Measurements from ENCODE around the gene TMEM168. TPM values are rescaled to one million over a fixed set of nuclear protein-coding genes. Genes with fewer than 3 reads are reported as not detected.
A peak's percentile ranks its signal among the peaks of the same experiment; 100 is the strongest.

The TMEM168 gene
- total RNA-seq, 1 donor from 2014 or later: 20.1 TPM

- DNase-seq (ENCODE audit: low read depth): no peak
- no peak for TF ChIP-seq CTCF (IDR thresholded peaks at IDR 0.05; ENCODE audit: insufficient read depth, low read length, poor library complexity, severe bottlenecking)
- H3K36me3 ChIP-seq (ENCODE audit: control insufficient read depth, insufficient read depth, low read length): no peaks in the 10 kb centered on the region
- H3K4me3 ChIP-seq (ENCODE audit: low read depth, low read length): no peak overlapping the region
- H3K27me3 ChIP-seq (ENCODE audit: control insufficient read depth, insufficient read depth, low read length): no peaks in the 10 kb centered on the region
Observed at GRCh38 chr7:112777406-112777805, 12.8 kb downstream of the TMEM168 start.

- TF ChIP-seq CTCF (IDR thresholded peaks at IDR 0.05; ENCODE audit: insufficient read depth, low read length, poor library complexity, severe bottlenecking): no peak
- H3K27me3 ChIP-seq (ENCODE audit: control insufficient read depth, insufficient read depth, low read length): no peaks in the 10 kb centered on the region
- H3K4me3 ChIP-seq (ENCODE audit: low read depth, low read length): no peak overlapping the region
Observed at GRCh38 chr7:112771166-112771565, 19.0 kb downstream of the TMEM168 start.

GRCh38 chr7:112770051-112770450 is 20.1 kb downstream of the TMEM168 start:
- DNase-seq (ENCODE audit: low read depth): peak; percentile 59
- Histone ChIP-seq H3K36me3 (ENCODE audit: control insufficient read depth, insufficient read depth, low read length) (no peaks in the 10 kb centered on the region), H3K4me3 (ENCODE audit: low read depth, low read length) (no peak overlapping the region), H3K27me3 (ENCODE audit: control insufficient read depth, insufficient read depth, low read length) (no peaks in the 10 kb centered on the region)
- TF ChIP-seq CTCF (IDR thresholded peaks at IDR 0.05; ENCODE audit: insufficient read depth, low read length, poor library complexity, severe bottlenecking): no peak

More at GRCh38 chr7:112771166-112771565, 19.0 kb downstream of the TMEM168 start:
- no peak for DNase-seq (ENCODE audit: low read depth)
- no peaks in the 10 kb centered on the region for H3K36me3 ChIP-seq (ENCODE audit: control insufficient read depth, insufficient read depth, low read length)

GRCh38 chr7:112765105-112765504 is 25.1 kb downstream of the TMEM168 start:
- no peak for TF ChIP-seq CTCF (IDR thresholded peaks at IDR 0.05; ENCODE audit: insufficient read depth, low read length, poor library complexity, severe bottlenecking)
- Histone ChIP-seq H3K36me3 (ENCODE audit: control insufficient read depth, insufficient read depth, low read length) (no peaks in the 10 kb centered on the region), H3K4me3 (ENCODE audit: low read depth, low read length) (no peak overlapping the region), H3K27me3 (ENCODE audit: control insufficient read depth, insufficient read depth, low read length) (no peaks in the 10 kb centered on the region)
- no peak for DNase-seq (ENCODE audit: low read depth)

GRCh38 chr7:112763996-112764395 is 26.2 kb downstream of the TMEM168 start:
- TF ChIP-seq CTCF (IDR thresholded peaks at IDR 0.05; ENCODE audit: insufficient read depth, low read length, poor library complexity, severe bottlenecking): no peak
- no peak for DNase-seq (ENCODE audit: low read depth)
- no peak overlapping the region for H3K4me3 ChIP-seq (ENCODE audit: low read depth, low read length)
- H3K27me3 ChIP-seq (ENCODE audit: control insufficient read depth, insufficient read depth, low read length): no peaks in the 10 kb centered on the region
- no peaks in the 10 kb centered on the region for H3K36me3 ChIP-seq (ENCODE audit: control insufficient read depth, insufficient read depth, low read length)

- no peak overlapping the region for H3K4me3 ChIP-seq (ENCODE audit: low read depth, low read length)
- no peak for TF ChIP-seq CTCF (IDR thresholded peaks at IDR 0.05; ENCODE audit: insufficient read depth, low read length, poor library complexity, severe bottlenecking)
Observed at GRCh38 chr7:112763298-112763697, 26.9 kb downstream of the TMEM168 start.

More at GRCh38 chr7:112763298-112763697, 26.9 kb downstream of the TMEM168 start:
- Histone ChIP-seq H3K27me3 (ENCODE audit: control insufficient read depth, insufficient read depth, low read length) (no peaks in the 10 kb centered on the region), H3K36me3 (ENCODE audit: control insufficient read depth, insufficient read depth, low read length) (no peaks in the 10 kb centered on the region)
- no peak for DNase-seq (ENCODE audit: low read depth)

All from kidney epithelial cell (primary cell).